Type B pancreatic cell (in vitro differentiated cells): Measurements from ENCODE around the gene COPZ2. TPM values are rescaled to one million over a fixed set of nuclear protein-coding genes. Genes with fewer than 3 reads are reported as not detected.

Experiments
- DNase-seq: peaks from one replicate; pipeline ENCODE4 v3.0.0; 2021; ENCODE audit warnings: mixed read lengths; ENCODE audit not compliant: unreplicated experiment; ENCODE audit errors: extremely low spot score
- H3K27ac Mint-ChIP-seq: 2 replicates; pipeline ENCODE4 v1.8.0; 2021; ENCODE audit warnings: mild to moderate bottlenecking, mixed read lengths
- H3K27me3 Mint-ChIP-seq: 2 replicates; pipeline ENCODE4 v1.8.0; 2021; ENCODE audit warnings: mixed read lengths
- H3K36me3 Mint-ChIP-seq: 2 replicates; pipeline ENCODE4 v1.8.0; 2021; ENCODE audit warnings: mixed read lengths
- H3K4me1 Mint-ChIP-seq: one replicate; pipeline ENCODE4 v1.8.0; 2021; ENCODE audit warnings: mixed read lengths; ENCODE audit not compliant: unreplicated experiment
- H3K4me3 Mint-ChIP-seq: 2 replicates; pipeline ENCODE4 v1.8.0; 2021; ENCODE audit warnings: mild to moderate bottlenecking, mixed read lengths
- H3K9me3 Mint-ChIP-seq: 2 replicates; pipeline ENCODE4 v1.8.0; 2021; ENCODE audit warnings: mixed read lengths
- CTCF ChIP-seq: fragments of 200-600 bp; sonication (generic); conservative IDR thresholded peaks from 2 replicates; pipeline ENCODE4 v1.5.0; 2021; ENCODE audit warnings: antibody characterized with exemption, mild to moderate bottlenecking
- microRNA-seq: library from miRNA; unstranded; fragments of <30 nt; microRNA quantifications from one replicate; pipeline ENCODE4, GENCODE V29; 2020
- total RNA-seq: library from RNA; stranded (reverse); gene quantifications from 2 replicates; pipeline ENCODE4 v1.2.1, GENCODE V29; 2021; ENCODE audit warnings: low replicate concordance

COPZ2 gene
- total RNA-seq, 1 donor from 2014 or later = 5.7 TPM

- no peak overlapping the region for H3K4me3 Mint-ChIP-seq
- no peak overlapping the region for H3K27ac Mint-ChIP-seq
- no peak for TF ChIP-seq CTCF
- H3K27me3 Mint-ChIP-seq = peaks cover 6% of the 10 kb centered on the region
- no peak for DNase-seq
- peaks cover 35% of the 10 kb centered on the region for H3K36me3 Mint-ChIP-seq
- H3K9me3 Mint-ChIP-seq = no peaks in the 10 kb centered on the region
- H3K4me1 Mint-ChIP-seq = peaks cover 20% of the 10 kb centered on the region
Observed at GRCh38 chr17:47982091-47982617, 55.4 kb downstream of the COPZ2 start.

GRCh38 chr17:47981462-47981861 is 56.1 kb downstream of the COPZ2 start:
- TF ChIP-seq CTCF = no peak
- H3K9me3 Mint-ChIP-seq = no peaks in the 10 kb centered on the region
- no peak overlapping the region for H3K27ac Mint-ChIP-seq
- no peak overlapping the region for H3K4me3 Mint-ChIP-seq
- peaks cover 14% of the 10 kb centered on the region for H3K4me1 Mint-ChIP-seq
- DNase-seq = no peak
- peaks cover 3% of the 10 kb centered on the region for H3K27me3 Mint-ChIP-seq
- peaks cover 34% of the 10 kb centered on the region for H3K36me3 Mint-ChIP-seq

- no peak for DNase-seq
- Mint-ChIP-seq H3K27me3 (peaks cover 3% of the 10 kb centered on the region), H3K27ac (no peak overlapping the region), H3K36me3 (peaks cover 33% of the 10 kb centered on the region), H3K4me3 (no peak overlapping the region), H3K9me3 (no peaks in the 10 kb centered on the region), H3K4me1 (peaks cover 9% of the 10 kb centered on the region)
- TF ChIP-seq CTCF = no peak
Observed at GRCh38 chr17:47980541-47980940, 57.1 kb downstream of the COPZ2 start.

GRCh38 chr17:47978324-47978723 is 59.3 kb downstream of the COPZ2 start:
- Mint-ChIP-seq H3K4me1 (peaks cover 5% of the 10 kb centered on the region), H3K9me3 (no peaks in the 10 kb centered on the region), H3K27ac (no peak overlapping the region), H3K27me3 (peaks cover 3% of the 10 kb centered on the region), H3K36me3 (peaks cover 38% of the 10 kb centered on the region), H3K4me3 (no peak overlapping the region)
- TF ChIP-seq CTCF = peak; percentile 92
- peak; percentile 77 for DNase-seq

Small RNAs within 50 kb of the gene (microRNA-seq; reads per million reads assigned to microRNA genes)
- gene MIR152 = 116 reads per million, percentile 64 among the genes with 10 or more reads in this experiment

Other genes with a start within 250 kb of the COPZ2 start
- gene OSBPL7, start 216.0 kb downstream of the COPZ2 start, total RNA-seq = 9.1 and 20.3 TPM in 2 replicates
- 37.7 and 49.4 TPM in 2 replicates for gene MRPL10, start 206.3 kb downstream of the COPZ2 start, total RNA-seq
- 0.64 and 2.8 TPM in 2 replicates for gene LRRC46, start 206.1 kb downstream of the COPZ2 start, total RNA-seq
- gene SCRN2, start 196.5 kb downstream of the COPZ2 start, total RNA-seq = 34.9 and 45.2 TPM in 2 replicates
- 19.3 and 75.1 TPM in 2 replicates for gene SP6, start 186.6 kb downstream of the COPZ2 start, total RNA-seq
- 16.9 and 22.0 TPM in 2 replicates for gene SP2, start 141.6 kb downstream of the COPZ2 start, total RNA-seq
- gene PNPO, start 96.2 kb downstream of the COPZ2 start, total RNA-seq = 12.8 and 16.3 TPM in 2 replicates
- gene PRR15L, start 79.9 kb downstream of the COPZ2 start, total RNA-seq = 20.0 and 32.5 TPM in 2 replicates
- 187 and 217 TPM in 2 replicates for gene CDK5RAP3, start 66.7 kb downstream of the COPZ2 start, total RNA-seq
- gene NFE2L1, start 10.6 kb upstream of the COPZ2 start, total RNA-seq = 99.1 and 111 TPM in 2 replicates
- 72.8 and 154 TPM in 2 replicates for gene CBX1, start 63.7 kb upstream of the COPZ2 start, total RNA-seq
- 16.2 and 19.1 TPM in 2 replicates for gene SNX11, start 70.0 kb upstream of the COPZ2 start, total RNA-seq